HFF-Myc (cell line): Measurements from ENCODE around the gene SH2D7.

Experiments
- DNase-seq: peaks from one replicate; pipeline ENCODE4 v3.0.0-alpha.2; 2011; ENCODE audit warnings: low read depth; ENCODE audit errors: extremely low read depth
- H3K4me3 ChIP-seq: replicated peaks from 2 replicates; pipeline ENCODE4 v1.5.1; 2011; ENCODE audit warnings: low read depth, mild to moderate bottlenecking, control low read depth, low read length
- CTCF ChIP-seq: IDR thresholded peaks from 2 replicates; pipeline ENCODE4 v1.5.1; 2012; ENCODE audit warnings: mild to moderate bottlenecking, low read depth, low read length, control low read depth; ENCODE audit errors: missing control alignments

SH2D7 gene

GRCh38 chr15:78054966-78055365 lies 37.4 kb upstream of the SH2D7 start:
- no peak for DNase-seq
- no peak overlapping the region for H3K4me3 ChIP-seq
- TF ChIP-seq CTCF, result no peak

GRCh38 chr15:78055919-78056713 lies 36.2 kb upstream of the SH2D7 start:
- no peak for TF ChIP-seq CTCF
- H3K4me3 ChIP-seq, result no peak overlapping the region
- no peak for DNase-seq

GRCh38 chr15:78056714-78057269 lies 35.6 kb upstream of the SH2D7 start:
- H3K4me3 ChIP-seq, result no peak overlapping the region
- TF ChIP-seq CTCF, result no peak
- DNase-seq, result no peak

GRCh38 chr15:78057803-78058202 lies 34.6 kb upstream of the SH2D7 start:
- DNase-seq, result no peak
- TF ChIP-seq CTCF, result no peak
- H3K4me3 ChIP-seq, result no peak overlapping the region

- no peak overlapping the region for H3K4me3 ChIP-seq
- no peak for DNase-seq
- TF ChIP-seq CTCF, result no peak
Measured at GRCh38 chr15:78058401-78058935, 33.9 kb upstream of the SH2D7 start.

GRCh38 chr15:78059110-78059839 lies 33.1 kb upstream of the SH2D7 start:
- DNase-seq, result no peak
- no peak overlapping the region for H3K4me3 ChIP-seq
- no peak for TF ChIP-seq CTCF
